GM12801 (cell line): Measurements from ENCODE around the gene F10.

Experiments used
- CTCF ChIP-seq: IDR thresholded peaks from one replicate; pipeline ENCODE4 v1.5.1; 2011; ENCODE audit warnings: control low read depth; ENCODE audit not compliant: insufficient read length; ENCODE audit errors: extremely low read depth

F10 gene

GRCh38 chr13:113187263-113187669 lies 64.7 kb downstream of the F10 start:
- no peak for TF ChIP-seq CTCF

GRCh38 chr13:113187883-113188665 lies 65.5 kb downstream of the F10 start:
- TF ChIP-seq CTCF = no peak

GRCh38 chr13:113190181-113190580 lies 67.6 kb downstream of the F10 start:
- no peak for TF ChIP-seq CTCF

GRCh38 chr13:113192279-113192678 lies 69.7 kb downstream of the F10 start:
- no peak for TF ChIP-seq CTCF

- TF ChIP-seq CTCF = no peak
Observed at GRCh38 chr13:113192902-113193301, 70.3 kb downstream of the F10 start.

- TF ChIP-seq CTCF = no peak
Observed at GRCh38 chr13:113195360-113195759, 72.8 kb downstream of the F10 start.

- no peak for TF ChIP-seq CTCF
Observed at GRCh38 chr13:113196970-113197737, 74.6 kb downstream of the F10 start.
